ENCODE results near the gene CACNA1C. TPM values are rescaled to one million over a fixed set of nuclear protein-coding genes. Genes with fewer than 3 reads are reported as not detected.

CACNA1C gene
- total and polyA plus RNA-seq, 2 of the 4 experiments (the other 2 are of a cell fraction) = 1.6 to 2.6 TPM

GRCh38 chr12:2374092-2374906 lies 321.5 kb downstream of the CACNA1C start:
- Histone ChIP-seq H3K27me3 (ENCODE audit: control insufficient read depth, insufficient read depth, low read length) (no peaks in the 10 kb centered on the region), H3K4me2 (ENCODE audit: low read depth, low read length) (no peak overlapping the region), H4K8ac (ENCODE audit: low read depth in 2 of 2, low read length in 2 of 2) (no peak overlapping the region), H3K18ac (ENCODE audit: low read depth, low read length) (no peak overlapping the region), H4K5ac (ENCODE audit: low read depth, low read length) (no peak overlapping the region), H3K27ac (ENCODE audit: insufficient read depth, low read length) (no peak overlapping the region), H2BK20ac (ENCODE audit: low read depth, low read length) (no peak overlapping the region), H3K36me3 (ENCODE audit: control insufficient read depth, insufficient read depth, low read length) (peaks cover 1% of the 10 kb centered on the region; the same call in 1 of the 2 replicates), H3K79me1 (ENCODE audit: low read depth in 1 of 2, low read length in 2 of 2) (no peaks in the 10 kb centered on the region), H3K4me1 (ENCODE audit: control insufficient read depth, insufficient read depth, low read length) (peaks cover 3% of the 10 kb centered on the region), H3K14ac (replicated peaks; ENCODE audit: low read depth, low read length) (no peak overlapping the region), H3K56ac (ENCODE audit: extremely low read depth, insufficient read depth, low read length) (no peak overlapping the region), H2BK15ac (ENCODE audit: low read depth, low read length) (no peak overlapping the region), H3K23ac (ENCODE audit: low read depth, low read length) (0 out of 2 replicates have a peak overlapping the region, but pooled peaks have one; percentile 16), H4K20me1 (ENCODE audit: insufficient read depth, low read length) (no peaks in the 10 kb centered on the region), H3K4me3 (ENCODE audit: insufficient read depth, low read depth, low read length) (no peak overlapping the region), H2AK9ac (replicated peaks; ENCODE audit: low read depth, low read length, poor library complexity) (no peak overlapping the region), H3K9ac (ENCODE audit: low read depth, low read length) (no peak overlapping the region), H2AK5ac (ENCODE audit: low read depth, low read length) (no peak overlapping the region), H2BK120ac (ENCODE audit: low read depth, low read length) (no peak overlapping the region), H4K91ac (ENCODE audit: insufficient read depth, low read depth, low read length) (no peak overlapping the region), H3K4ac (ENCODE audit: low read depth, low read length) (no peak overlapping the region), H2AFZ (replicated peaks; ENCODE audit: low read length, poor library complexity) (no peak overlapping the region), H3K9me1 (ENCODE audit: insufficient read depth, low read length) (peaks cover 2% of the 10 kb centered on the region; the same call in 1 of the 2 replicates), H3K9me3 (ENCODE audit: control insufficient read depth, insufficient read depth, low read length) (no peaks in the 10 kb centered on the region), H2BK5ac (ENCODE audit: low read depth, low read length, poor library complexity, severe bottlenecking) (no peak overlapping the region)
- TF ChIP-seq NFE2L2 (IDR thresholded peaks at IDR 0.05; ENCODE audit: low read depth, low read length) = no peak
- TF ChIP-seq POLR2A (IDR thresholded peaks at IDR 0.05; ENCODE audit: low read depth, low read length) = no peak
- no peak for TF ChIP-seq CHD1 (IDR thresholded peaks at IDR 0.05; ENCODE audit: low read depth, low read length)
- TF ChIP-seq MAZ (IDR thresholded peaks at IDR 0.05; ENCODE audit: borderline replicate concordance, low read depth, low read length) = no peak
- no peak for TF ChIP-seq RAD21 (IDR thresholded peaks at IDR 0.05; ENCODE audit: low read length)
- no peak for TF ChIP-seq FOS (IDR thresholded peaks at IDR 0.05; ENCODE audit: low read depth, low read length)
- no peak for TF ChIP-seq RFX5 (IDR thresholded peaks at IDR 0.05; ENCODE audit: low read depth, low read length)
- TF ChIP-seq MAFK (IDR thresholded peaks at IDR 0.05; ENCODE audit: low read depth, low read length) = no peak
- TF ChIP-seq CTCF (conservative IDR thresholded peaks at IDR 0.05; ENCODE audit: low read depth, low read length) = no peak
- POLR2A ChIA-PET (ENCODE audit: unreplicated experiment) = no interaction called here
- dilution Hi-C loops (cut with HindIII; ENCODE audit: low sequenced_read_pairs, unreplicated experiment) = no loop called here
- intact Hi-C loops (cut with micrococcal nuclease) = no loop called here
- no CpG with 5 or more reads among the region's 10 CpGs for WGBS, 2 experiments (ENCODE audit: extremely low coverage in 2 of 2, insufficient read length in 1 of 2)
- BruUV-seq (replicated peaks) = no TSS peak
- DNase-seq = peak; percentile 10
- CTCF ChIA-PET = interaction anchor here (1.2 to 1.5 kb wide), 2 partner anchors 14 to 21 kb away, joined by 4 to 8 read pairs; no protein-coding TSS in a partner anchor
- in situ Hi-C loops (cut with MboI; ENCODE audit: low sequenced_read_pairs) = no loop called here
- ATAC-seq (ENCODE audit: low read depth) = no peak; the same call in 1 of the 2 replicates

Data from IMR-90 (cell line).